Mesenchymal stem cell (in vitro differentiated cells and primary cell): Measurements from ENCODE around the gene CBFA2T2.

Experiments
- DNase-seq: peaks from one replicate; pipeline ENCODE4 v3.0.0-alpha.2; 2013
- H2AFZ ChIP-seq: one replicate; pipeline ENCODE4 v1.6.1; 2013; ENCODE audit warnings: low read depth, mild to moderate bottlenecking, control low read depth, inconsistent platforms, low read length, moderate library complexity
- H2AK5ac ChIP-seq: 2 replicates; pipeline ENCODE4 v1.6.1; 2013; ENCODE audit warnings: low read length, moderate library complexity, mild to moderate bottlenecking, inconsistent platforms; ENCODE audit not compliant: severe bottlenecking
- H2BK120ac ChIP-seq: one replicate; pipeline ENCODE4 v1.6.1; 2013; ENCODE audit warnings: low read depth, mild to moderate bottlenecking, inconsistent platforms, low read length, moderate library complexity
- H2BK12ac ChIP-seq, 2 experiments: one replicate each; pipeline ENCODE4 v1.6.1; 2013; ENCODE audit warnings: inconsistent platforms in 2 of 2, low read length in 2 of 2, mild to moderate bottlenecking in 2 of 2, moderate library complexity in 2 of 2, control low read depth in 1 of 2
- H2BK15ac ChIP-seq: one replicate; pipeline ENCODE4 v1.6.1; 2013; ENCODE audit warnings: mild to moderate bottlenecking, low read depth, inconsistent platforms; ENCODE audit not compliant: poor library complexity, severe bottlenecking
- H2BK5ac ChIP-seq: 2 replicates; pipeline ENCODE4 v1.6.1; 2013; ENCODE audit warnings: low read depth, mild to moderate bottlenecking, low read length, control low read depth, inconsistent platforms; ENCODE audit not compliant: poor library complexity, severe bottlenecking
- H3K14ac ChIP-seq, 2 experiments: one replicate each; pipeline ENCODE4 v1.6.1; 2013; ENCODE audit warnings: inconsistent platforms in 2 of 2, low read length in 2 of 2, control low read depth in 1 of 2, mild to moderate bottlenecking in 1 of 2, moderate library complexity in 1 of 2
- H3K18ac ChIP-seq, 2 experiments: one replicate each; pipeline ENCODE4 v1.6.1; 2013; ENCODE audit warnings: inconsistent platforms in 2 of 2, low read length in 2 of 2, control low read depth in 1 of 2, low read depth in 1 of 2, mild to moderate bottlenecking in 1 of 2
- H3K23ac ChIP-seq, 2 experiments: one replicate each; pipeline ENCODE4 v1.6.1; 2013; ENCODE audit warnings: inconsistent platforms in 2 of 2, low read length in 2 of 2, mild to moderate bottlenecking in 2 of 2, moderate library complexity in 2 of 2, control low read depth in 1 of 2
- H3K27ac ChIP-seq: 2 replicates; pipeline ENCODE4 v1.5.1; 2013; ENCODE audit warnings: mild to moderate bottlenecking, moderate library complexity, low read length, control low read depth, inconsistent platforms; ENCODE audit not compliant: poor library complexity, severe bottlenecking
- H3K27me3 ChIP-seq, 2 experiments: 2 replicates each; pipeline versions ENCODE4 v1.6.1 to v1.7.0; 2013; ENCODE audit warnings: low read length in 2 of 2, mild to moderate bottlenecking in 2 of 2, moderate library complexity in 2 of 2, control low read depth in 1 of 2, inconsistent platforms in 1 of 2; ENCODE audit not compliant: control insufficient read depth in 1 of 2, insufficient read depth in 1 of 2
- H3K36me3 ChIP-seq, 2 experiments: 2 replicates each; pipeline versions ENCODE4 v1.6.1 to v1.7.0; 2013; ENCODE audit warnings: low read length in 2 of 2, control low read depth in 1 of 2, inconsistent platforms in 1 of 2, low read depth in 1 of 2, mild to moderate bottlenecking in 1 of 2; ENCODE audit not compliant: insufficient read depth in 2 of 2, control insufficient read depth in 1 of 2
- H3K4ac ChIP-seq, 2 experiments: one replicate each; pipeline ENCODE4 v1.6.1; 2013; ENCODE audit warnings: inconsistent platforms in 2 of 2, low read length in 2 of 2, mild to moderate bottlenecking in 2 of 2, moderate library complexity in 2 of 2, control low read depth in 1 of 2, low read depth in 1 of 2
- H3K4me1 ChIP-seq: 2 replicates; pipeline ENCODE4 v1.6.1; 2013; ENCODE audit warnings: low read depth, low read length, control low read depth; ENCODE audit not compliant: control insufficient read depth, insufficient read depth
- H3K4me2 ChIP-seq: 2 replicates; pipeline ENCODE4 v1.6.1; 2013; ENCODE audit warnings: low read length, mild to moderate bottlenecking, inconsistent platforms; ENCODE audit not compliant: poor library complexity, severe bottlenecking
- H3K4me3 ChIP-seq, 2 experiments: 2 replicates each; pipeline versions ENCODE4 v1.5.1 to v1.7.0; 2013; ENCODE audit warnings: low read length in 2 of 2, mild to moderate bottlenecking in 2 of 2, control low read depth in 1 of 2, low read depth in 1 of 2; ENCODE audit not compliant: insufficient read depth in 1 of 2
- H3K79me1 ChIP-seq: replicated peaks from 2 replicates; pipeline ENCODE4 v1.6.1; 2013; ENCODE audit warnings: mild to moderate bottlenecking, control low read depth, low read length, inconsistent platforms; ENCODE audit not compliant: poor library complexity, severe bottlenecking
- H3K9ac ChIP-seq: 2 replicates; pipeline ENCODE4 v1.7.0; 2013; ENCODE audit warnings: mild to moderate bottlenecking, low read length, moderate library complexity
- H3K9me3 ChIP-seq: 2 replicates; pipeline ENCODE4 v1.7.0; 2013; ENCODE audit warnings: mild to moderate bottlenecking, low read length; ENCODE audit not compliant: control insufficient read depth
- H4K8ac ChIP-seq: one replicate; pipeline ENCODE4 v1.6.1; 2013; ENCODE audit warnings: inconsistent platforms, mild to moderate bottlenecking, low read length, moderate library complexity
- H4K91ac ChIP-seq: one replicate; pipeline ENCODE4 v1.6.1; 2013; ENCODE audit warnings: mild to moderate bottlenecking, low read length, inconsistent platforms
- WGBS: methylation state at CpG from one replicate; pipeline ENCODE4 v1.1.7; 2013; ENCODE audit warnings: mixed read lengths; 5-methylcytosine and 5-hydroxymethylcytosine counted together

Gene CBFA2T2

DNA sequence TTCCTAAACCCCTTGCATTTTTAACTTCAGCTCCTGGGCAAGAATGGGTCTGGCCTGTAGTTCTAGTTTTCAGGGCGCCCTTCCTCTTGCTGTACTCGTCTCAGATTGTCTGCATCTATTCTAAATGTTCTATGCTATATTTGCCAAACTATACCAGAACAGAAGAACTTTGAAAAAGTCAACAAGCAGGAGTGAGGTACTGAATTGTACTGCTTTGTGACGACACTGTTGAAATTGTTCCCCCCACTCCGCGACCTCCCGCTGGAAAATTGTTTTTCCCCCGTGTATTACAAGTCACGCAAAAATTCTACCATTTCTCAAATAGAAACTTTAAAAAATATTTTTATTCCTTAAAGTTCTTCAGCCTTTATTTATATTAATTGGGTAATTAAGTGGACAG lies 73.9 kb downstream of the CBFA2T2 start:
- Histone ChIP-seq H2AK5ac (no peak overlapping the region), H3K27me3 (no peaks in the 10 kb centered on the region), H3K4me1 (peaks cover 5% of the 10 kb centered on the region), H2BK12ac (no peak overlapping the region), H3K23ac (no peak overlapping the region), H3K9me3 (no peaks in the 10 kb centered on the region), H2BK15ac (no peak overlapping the region), H3K14ac (no peak overlapping the region), H3K18ac (no peak overlapping the region), H3K4me3 (no peak overlapping the region), H3K27ac (no peak overlapping the region), H3K9ac (no peak overlapping the region), H3K4me2 (no peak overlapping the region), H2BK120ac (no peak overlapping the region), H3K36me3 (no peaks in the 10 kb centered on the region), H4K8ac (no peak overlapping the region), H2AFZ (no peak overlapping the region), H3K79me1 (peaks cover 20% of the 10 kb centered on the region), H4K91ac (no peak overlapping the region), H2BK5ac (no peak overlapping the region), H3K4ac (no peak overlapping the region)
- DNase-seq: no peak
- WGBS: 97% methylated on average over 6 of the region's 8 CpGs

DNA sequence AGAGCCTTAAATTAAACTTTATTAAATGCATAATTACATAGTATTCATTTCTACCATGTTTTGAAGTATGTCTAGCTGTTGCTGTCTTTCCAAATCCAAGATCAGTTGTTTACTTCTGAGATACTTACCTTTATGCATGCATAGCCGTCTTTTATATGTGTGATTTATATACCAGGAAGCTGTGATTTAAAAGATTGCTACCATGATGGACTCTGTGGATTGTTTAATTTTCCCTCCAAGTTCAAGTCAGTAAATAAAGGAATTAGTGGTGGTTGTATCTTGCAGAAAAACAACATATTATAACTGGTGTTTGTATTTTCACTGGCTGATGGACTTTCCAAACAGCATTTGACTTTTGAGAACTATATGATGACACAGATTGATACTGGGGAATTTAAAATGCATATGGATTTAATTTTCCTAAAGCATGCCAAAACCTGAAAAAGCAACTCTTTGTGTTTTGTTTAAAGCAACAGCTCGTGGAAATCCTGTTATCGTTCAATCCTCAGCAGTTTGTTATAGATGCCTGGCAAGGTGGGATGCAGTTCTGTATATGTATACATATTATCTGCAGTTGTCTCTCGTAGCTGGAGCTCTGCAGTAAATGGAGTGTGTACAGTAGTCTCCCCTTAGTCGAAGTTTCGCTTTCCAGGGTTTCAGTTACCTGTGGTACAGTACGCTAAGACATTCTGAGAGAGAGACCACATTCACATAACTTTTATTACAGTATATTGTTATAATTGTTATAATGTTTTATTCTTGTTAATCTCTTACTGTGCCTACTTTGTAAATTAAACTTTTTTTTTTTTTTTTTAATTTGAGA lies 77.1 kb downstream of the CBFA2T2 start:
- Histone ChIP-seq H4K91ac (no peak overlapping the region), H3K27me3 (no peaks in the 10 kb centered on the region), H2AK5ac (no peak overlapping the region), H3K27ac (no peak overlapping the region), H4K8ac (no peak overlapping the region), H3K4me1 (peaks cover 10% of the 10 kb centered on the region), H2BK15ac (no peak overlapping the region), H3K9ac (no peak overlapping the region), H3K14ac (no peak overlapping the region), H2BK12ac (no peak overlapping the region), H3K36me3 (no peaks in the 10 kb centered on the region), H3K4ac (no peak overlapping the region), H3K9me3 (no peaks in the 10 kb centered on the region), H3K79me1 (peaks cover 17% of the 10 kb centered on the region), H3K4me3 (no peak overlapping the region), H2AFZ (no peak overlapping the region), H2BK5ac (no peak overlapping the region), H3K18ac (no peak overlapping the region), H3K23ac (no peak overlapping the region), H3K4me2 (no peak overlapping the region), H2BK120ac (no peak overlapping the region)
- 94% methylated on average over 6 of the region's 7 CpGs for WGBS
- no peak for DNase-seq

DNA sequence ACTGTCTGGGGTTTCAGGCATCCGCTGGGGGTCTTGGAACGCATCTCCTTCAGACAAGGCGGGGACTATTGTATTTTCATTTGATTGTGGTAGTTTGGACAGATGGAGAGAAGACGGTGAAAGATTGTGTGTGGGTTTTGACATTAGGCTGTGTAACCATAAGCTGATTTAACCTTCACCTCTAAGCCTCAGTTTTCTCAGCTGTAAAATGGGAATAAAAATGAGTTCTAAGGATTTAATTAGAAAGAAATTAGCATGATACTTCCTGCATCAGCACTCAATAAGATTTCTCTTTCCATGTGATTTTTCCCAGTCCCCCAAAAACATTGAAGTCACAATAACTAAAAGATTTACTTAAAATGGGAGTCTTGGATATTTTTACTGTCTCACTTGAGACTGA lies 78.1 kb downstream of the CBFA2T2 start:
- H4K91ac ChIP-seq: no peak overlapping the region
- H3K4ac ChIP-seq: no peak overlapping the region
- H3K18ac ChIP-seq: no peak overlapping the region
- 98% methylated on average over 3 of the region's 4 CpGs for WGBS
- no peaks in the 10 kb centered on the region for H3K27me3 ChIP-seq
- no peak for DNase-seq
- H3K4me1 ChIP-seq: peaks cover 9% of the 10 kb centered on the region
- no peak overlapping the region for H2BK5ac ChIP-seq
- no peak overlapping the region for H2AK5ac ChIP-seq
- no peak overlapping the region for H3K27ac ChIP-seq
- no peak overlapping the region for H3K14ac ChIP-seq
- H3K4me2 ChIP-seq: no peak overlapping the region
- H2BK120ac ChIP-seq: no peak overlapping the region
- no peak overlapping the region for H2BK12ac ChIP-seq
- H3K4me3 ChIP-seq: no peak overlapping the region
- H3K36me3 ChIP-seq: no peaks in the 10 kb centered on the region
- H3K79me1 ChIP-seq: peaks cover 17% of the 10 kb centered on the region
- no peak overlapping the region for H3K9ac ChIP-seq
- no peak overlapping the region for H3K23ac ChIP-seq
- no peak overlapping the region for H4K8ac ChIP-seq
- H3K9me3 ChIP-seq: no peaks in the 10 kb centered on the region
- H2BK15ac ChIP-seq: no peak overlapping the region
- H2AFZ ChIP-seq: no peak overlapping the region

GRCh38 chr20:33568378-33568777 lies 78.5 kb downstream of the CBFA2T2 start:
- Histone ChIP-seq H3K36me3 (no peaks in the 10 kb centered on the region), H3K4me1 (peaks cover 9% of the 10 kb centered on the region), H2AK5ac (no peak overlapping the region), H3K18ac (no peak overlapping the region), H2AFZ (no peak overlapping the region), H3K4me3 (no peak overlapping the region), H3K14ac (peak overlapping the region in 1 of 2 experiments; percentile 6), H3K79me1 (peaks cover 17% of the 10 kb centered on the region), H3K23ac (no peak overlapping the region), H2BK12ac (no peak overlapping the region), H2BK5ac (no peak overlapping the region), H3K4ac (peak overlapping the region in 1 of 2 experiments; percentile 28), H3K27ac (no peak overlapping the region), H3K9ac (peak overlapping the region; percentile 12), H4K91ac (no peak overlapping the region), H4K8ac (no peak overlapping the region), H3K9me3 (no peaks in the 10 kb centered on the region), H2BK120ac (no peak overlapping the region), H3K27me3 (no peaks in the 10 kb centered on the region), H3K4me2 (no peak overlapping the region), H2BK15ac (no peak overlapping the region)
- DNase-seq: no peak
- 55% methylated on average over 9 of the region's 9 CpGs for WGBS
